Left colon (tissue), 2 donors: Measurements from ENCODE around the gene ZNF776. TPM values are rescaled to one million over a fixed set of nuclear protein-coding genes. Genes with fewer than 3 reads are reported as not detected.
"Not testable (repeated sequence)": the region's sequence is repeated elsewhere in the genome, so short reads cannot be mapped to it uniquely, and the experiment has no call there.

ENCODE experiments used
- ATAC-seq: fragments of 200-7000 bp; cut with Tn5 transposase; one replicate; pipeline ENCODE4 v1.9.1; 2020; ENCODE audit warnings: mild to moderate bottlenecking, moderate library complexity
- DNase-seq, 2 donors: peaks; one replicate each; pipeline ENCODE4 v3.0.0-alpha.2; 2020
- intact Hi-C, 2 donors: fragments of 100-400 bp; cut with DNase I in 1 of 2; cut with micrococcal nuclease in 1 of 2; formaldehyde crosslinking; loops; one replicate each; pipeline versions ENCODE4 v1.11.2 to v1.14.0; 2022; cut with DNase I, micrococcal nuclease
- long read RNA-seq: library from polyadenylated mRNA; unstranded; transcript quantifications from one replicate; pipeline ENCODE4 v2.0.0, GENCODE V29; 2021
- total RNA-seq, 2 donors: library from RNA; stranded (reverse); fragmentation: NEBNext Ultra II Directional; extraction: Animal tissue kit (Norgen Biotek cat#: 25700); gene quantifications; one replicate each; pipeline ENCODE4 v1.2.1, GENCODE V29; 2021
- donor health status: DM: no; HTN: no; CAD: no.
- donor health status: DM: yes; HTN: yes; CAD: no.

Gene ZNF776
- total RNA-seq, result 10 to 100 TPM; 13.3 to 16.5 TPM
- long read RNA-seq, partial matches to known transcripts, result 1 of 5 reads
- long read RNA-seq, other reads (novel, unspliced or antisense), result 4 of 5 reads

GRCh38 chr19:57746580-57747471, at the start of gene ZNF776:
TSS of gene ZNF776 (plus strand) at chr19:57746815. CDS start at chr19:57747059, 244 bp downstream.
- peak; percentile 99 for ATAC-seq
- peak; percentile 84 to 85 for DNase-seq
- intact Hi-C loops, result no loop called here

GRCh38 chr19:57701625-57702024, 45.0 kb upstream of the ZNF776 start:
- intact Hi-C loops, result no loop called here
- ATAC-seq, result no peak
- no peak for DNase-seq

- DNase-seq (no peak), ATAC-seq (no peak)
- intact Hi-C loops, result no loop called here
These were observed 40.3 kb upstream of the ZNF776 start for GRCh38 chr19:57706346-57706745.

- ATAC-seq (peak; percentile 29), DNase-seq (peak; percentile 20 to 34)
- intact Hi-C loops, result no loop called here
These were observed 37.8 kb upstream of the ZNF776 start, which contains the start of gene ZNF154 for GRCh38 chr19:57708641-57709361. TSS of gene ZNF154 (minus strand) at chr19:57709204. CDS start at chr19:57708971, 233 bp downstream.

- intact Hi-C loops, result no loop called here
- no peak for DNase-seq
- no peak for ATAC-seq
These were observed 37.0 kb upstream of the ZNF776 start for GRCh38 chr19:57709616-57710015.

- intact Hi-C loops, result no loop called here
- no peak for ATAC-seq
- DNase-seq, result no peak
These were observed 34.4 kb upstream of the ZNF776 start for GRCh38 chr19:57712222-57712621.

GRCh38 chr19:57719424-57719823, 27.2 kb upstream of the ZNF776 start:
- intact Hi-C loops, result no loop called here
- ATAC-seq (no peak), DNase-seq (no peak)

GRCh38 chr19:57719901-57720519, 26.6 kb upstream of the ZNF776 start:
- no peak for ATAC-seq
- DNase-seq, result no peak
- intact Hi-C loops, result no loop called here

- no peak for ATAC-seq
- intact Hi-C loops, result no loop called here
- DNase-seq, result no peak
These were observed 25.7 kb upstream of the ZNF776 start for GRCh38 chr19:57720878-57721277.

GRCh38 chr19:57738320-57738719, 8.3 kb upstream of the ZNF776 start:
- peak; percentile 62 for ATAC-seq
- DNase-seq, result peak; percentile 29 to 47
- intact Hi-C loops, result loop anchor here in 1 of 2 donors (5.0 kb wide), 1 partner anchor 419 kb away; no protein-coding TSS in a partner anchor

GRCh38 chr19:57738770-57739169, 7.8 kb upstream of the ZNF776 start:
- DNase-seq, ATAC-seq: not testable (repeated sequence)
- intact Hi-C loops, result loop anchor here in 1 of 2 donors (5.0 kb wide), 1 partner anchor 419 kb away; no protein-coding TSS in a partner anchor

- intact Hi-C loops, result no loop called here
- DNase-seq (no peak), ATAC-seq (no peak)
These were observed 825 bp downstream of the ZNF776 start for GRCh38 chr19:57747472-57747807.

- no peak for ATAC-seq
- intact Hi-C loops, result no loop called here
- no peak for DNase-seq
These were observed 1.4 kb downstream of the ZNF776 start for GRCh38 chr19:57748029-57748428.

- intact Hi-C loops, result no loop called here
These were observed 7.6 kb downstream of the ZNF776 start for GRCh38 chr19:57754091-57754673.

GRCh38 chr19:57755031-57755430, 8.4 kb downstream of the ZNF776 start:
- intact Hi-C loops, result no loop called here
- DNase-seq, result no peak
- ATAC-seq, result no peak

More at GRCh38 chr19:57754091-57754673, 7.6 kb downstream of the ZNF776 start:
- ATAC-seq (no peak), DNase-seq (no peak)

- DNase-seq, result no peak
- intact Hi-C loops, result no loop called here
- no peak for ATAC-seq
These were observed 11.3 kb downstream of the ZNF776 start for GRCh38 chr19:57757941-57758340.

GRCh38 chr19:57759096-57759495, 12.5 kb downstream of the ZNF776 start:
- DNase-seq, result no peak
- intact Hi-C loops, result no loop called here
- ATAC-seq, result no peak

GRCh38 chr19:57769345-57770131, 22.9 kb downstream of the ZNF776 start, which contains the start of gene ZNF586:
TSS of gene ZNF586 (plus strand) at chr19:57769676. CDS start at chr19:57769843, 167 bp downstream.
- peak; percentile 89 for DNase-seq
- intact Hi-C loops, result no loop called here

More at GRCh38 chr19:57769345-57770131, 22.9 kb downstream of the ZNF776 start, which contains the start of gene ZNF586:
- ATAC-seq, result peak; percentile 99
